Ammon's horn (tissue), 1 donor: Measurements from ENCODE around the gene PHAF1.
A peak's percentile ranks its signal among the peaks of the same experiment; 100 is the strongest.

ENCODE experiments used
- DNase-seq: peaks from one replicate; pipeline ENCODE4 v3.0.0-alpha.2; 2016; ENCODE audit warnings: low spot score

The PHAF1 gene

GRCh38 chr16:67109407-67110135 lies at the start of gene PHAF1:
TSS of gene PHAF1 (plus strand) at chr16:67109941. CDS start at chr16:67110176, 235 bp downstream.
- DNase-seq: peak; percentile 95

GRCh38 chr16:67063008-67063407 lies 46.7 kb upstream of the PHAF1 start:
- no peak for DNase-seq

- DNase-seq: no peak
Measured at GRCh38 chr16:67068212-67068753, 41.5 kb upstream of the PHAF1 start.

- DNase-seq: peak; percentile 23
Measured at GRCh38 chr16:67071476-67072048, 38.2 kb upstream of the PHAF1 start.

GRCh38 chr16:67075331-67075730 lies 34.4 kb upstream of the PHAF1 start:
- no peak for DNase-seq

- no peak for DNase-seq
Measured at GRCh38 chr16:67077871-67078270, 31.9 kb upstream of the PHAF1 start.

GRCh38 chr16:67082100-67082499 lies 27.6 kb upstream of the PHAF1 start:
- DNase-seq: no peak

GRCh38 chr16:67082891-67083290 lies 26.9 kb upstream of the PHAF1 start:
- no peak for DNase-seq

- no peak for DNase-seq
Measured at GRCh38 chr16:67084345-67085028, 25.3 kb upstream of the PHAF1 start.

GRCh38 chr16:67086822-67087221 lies 22.9 kb upstream of the PHAF1 start:
- peak; percentile 12 for DNase-seq

GRCh38 chr16:67087291-67087690 lies 22.4 kb upstream of the PHAF1 start:
- DNase-seq: no peak

GRCh38 chr16:67087803-67088202 lies 21.9 kb upstream of the PHAF1 start:
- DNase-seq: no peak

GRCh38 chr16:67088551-67088950 lies 21.2 kb upstream of the PHAF1 start:
- no peak for DNase-seq

GRCh38 chr16:67089101-67089500 lies 20.6 kb upstream of the PHAF1 start:
- DNase-seq: no peak

GRCh38 chr16:67091906-67092566 lies 17.7 kb upstream of the PHAF1 start:
- DNase-seq: no peak

- DNase-seq: no peak
Measured at GRCh38 chr16:67093098-67093726, 16.5 kb upstream of the PHAF1 start.

GRCh38 chr16:67098599-67098998 lies 11.1 kb upstream of the PHAF1 start:
- DNase-seq: no peak

- DNase-seq: no peak
Measured at GRCh38 chr16:67100569-67101310, 9.0 kb upstream of the PHAF1 start.

- DNase-seq: no peak
Measured at GRCh38 chr16:67101311-67102082, 8.2 kb upstream of the PHAF1 start.

- no peak for DNase-seq
Measured at GRCh38 chr16:67104061-67104460, 5.7 kb upstream of the PHAF1 start.
